Smooth muscle cell (in vitro differentiated cells): ENCODE measurements around the gene STAM. TPM values are rescaled to one million over a fixed set of nuclear protein-coding genes. Genes with fewer than 3 reads are reported as not detected.

Experiments used
- DNase-seq: peaks from one replicate; lab custom pipeline; 2025; ENCODE audit not compliant: unreplicated experiment; lab: John Stamatoyannopoulos, UW
- H2AFZ ChIP-seq: fragments of 200-600 bp; sonication (generic); 2 replicates; pipeline ENCODE4 v1.6.0; 2016; ENCODE audit warnings: antibody characterized with exemption, low read depth, mild to moderate bottlenecking
- H3F3A ChIP-seq: fragments of 200-600 bp; sonication (generic); 2 replicates; pipeline ENCODE4 v1.6.0; 2017; ENCODE audit warnings: antibody characterized with exemption, low read depth
- H3K27ac ChIP-seq: fragments of 200-600 bp; sonication (generic); 2 replicates; pipeline ENCODE4 v1.5.1; 2016; ENCODE audit warnings: low read depth, mild to moderate bottlenecking
- H3K27me3 ChIP-seq: fragments of 200-600 bp; sonication (generic); 2 replicates; pipeline ENCODE4 v1.6.1; 2016; ENCODE audit warnings: low read depth, mild to moderate bottlenecking
- H3K36me3 ChIP-seq: fragments of 200-600 bp; sonication (generic); 2 replicates; pipeline ENCODE4 v1.5.1; 2016; ENCODE audit warnings: low read depth
- H3K4me1 ChIP-seq: fragments of 200-600 bp; sonication (generic); 2 replicates; pipeline ENCODE4 v1.5.1; 2016; ENCODE audit warnings: low read depth
- H3K4me2 ChIP-seq: fragments of 200-600 bp; sonication (generic); 2 replicates; pipeline ENCODE4 v1.6.0; 2016; ENCODE audit warnings: mild to moderate bottlenecking
- H3K4me3 ChIP-seq: fragments of 200-600 bp; sonication (generic); 2 replicates; pipeline ENCODE4 v1.5.1; 2016; ENCODE audit warnings: mild to moderate bottlenecking
- H3K79me2 ChIP-seq: fragments of 200-600 bp; sonication (generic); 2 replicates; pipeline ENCODE4 v1.6.0; 2016; ENCODE audit warnings: low read depth, mild to moderate bottlenecking
- H3K9ac ChIP-seq: fragments of 200-600 bp; sonication (generic); 2 replicates; pipeline ENCODE4 v1.6.0; 2016; ENCODE audit warnings: low read depth
- H3K9me3 ChIP-seq: fragments of 200-600 bp; sonication (generic); replicated peaks from 2 replicates; pipeline ENCODE4 v1.5.1; 2016; ENCODE audit warnings: low read depth
- H4K20me1 ChIP-seq: fragments of 200-600 bp; sonication (generic); 2 replicates; pipeline ENCODE4 v1.6.0; 2016; ENCODE audit warnings: low read depth
- CTCF ChIP-seq: fragments of 200-600 bp; sonication (generic); IDR thresholded peaks from 2 replicates; pipeline ENCODE4 v1.5.1; 2017; ENCODE audit warnings: borderline replicate concordance, mild to moderate bottlenecking, antibody characterized with exemption; ENCODE audit not compliant: insufficient read depth, poor library complexity, severe bottlenecking
- WGBS: methylation state at CpG from one replicate; pipeline ENCODE4 v1.1.7; 2016; ENCODE audit warnings: low lambda C conversion rate; 5-methylcytosine and 5-hydroxymethylcytosine counted together
- polyA plus RNA-seq: library from polyadenylated mRNA; unstranded; fragments of >200 nt; fragmentation: Nextera tagmentation; extraction: Ambion mirVana; gene quantifications from 2 replicates; pipeline ENCODE4 v1.2.1, GENCODE V29; 2016
- total RNA-seq: library from RNA; depleted of rRNA; stranded (reverse); fragments of >200 nt; gene quantifications from 2 replicates; pipeline ENCODE4 v1.2.3, GENCODE V29; 2014

STAM gene
- total and polyA plus RNA-seq, 2 experiments from 2014 or later: 16.0 to 30.2 TPM

GRCh38 chr10:17657103-17657500, 13.2 kb downstream of the STAM start:
- TF ChIP-seq CTCF: no peak
- Histone ChIP-seq H3K9me3 (no peaks in the 10 kb centered on the region), H3K4me1 (no peaks in the 10 kb centered on the region), H3K27me3 (no peaks in the 10 kb centered on the region), H3F3A (no peaks in the 10 kb centered on the region), H3K4me2 (no peak overlapping the region), H3K27ac (peak overlapping the region; percentile 74), H3K36me3 (peaks cover 3% of the 10 kb centered on the region), H3K4me3 (no peak overlapping the region), H2AFZ (no peak overlapping the region), H3K79me2 (peaks cover 98% of the 10 kb centered on the region), H3K9ac (no peak overlapping the region), H4K20me1 (peaks cover 56% of the 10 kb centered on the region)
- 83% methylated on average over 1 of the region's 1 CpG for WGBS
- DNase-seq: no peak

GRCh38 chr10:17659365-17659764, 15.4 kb downstream of the STAM start:
- Histone ChIP-seq H3K36me3 (no peaks in the 10 kb centered on the region), H3K27ac (no peak overlapping the region), H3F3A (no peaks in the 10 kb centered on the region), H3K9ac (no peak overlapping the region), H3K4me1 (no peaks in the 10 kb centered on the region), H3K27me3 (no peaks in the 10 kb centered on the region), H3K9me3 (no peaks in the 10 kb centered on the region), H3K4me2 (no peak overlapping the region), H4K20me1 (peaks cover 46% of the 10 kb centered on the region), H3K79me2 (peaks cover 97% of the 10 kb centered on the region), H2AFZ (no peak overlapping the region), H3K4me3 (no peak overlapping the region)
- no peak for DNase-seq
- over 99% methylated on average over 4 of the region's 4 CpGs for WGBS
- TF ChIP-seq CTCF: no peak

GRCh38 chr10:17660921-17661320, 17.0 kb downstream of the STAM start:
- no peak for DNase-seq

More at GRCh38 chr10:17660921-17661320, 17.0 kb downstream of the STAM start:
- H3K4me2 ChIP-seq: no peak overlapping the region
- H3K9ac ChIP-seq: no peak overlapping the region
- H4K20me1 ChIP-seq: peaks cover 37% of the 10 kb centered on the region
- TF ChIP-seq CTCF: no peak
- peaks cover 92% of the 10 kb centered on the region for H3K79me2 ChIP-seq
- H3K4me1 ChIP-seq: peaks cover 5% of the 10 kb centered on the region
- H3K27me3 ChIP-seq: no peaks in the 10 kb centered on the region
- H3F3A ChIP-seq: no peaks in the 10 kb centered on the region
- no peaks in the 10 kb centered on the region for H3K36me3 ChIP-seq
- no peak overlapping the region for H2AFZ ChIP-seq
- no peak overlapping the region for H3K27ac ChIP-seq
- H3K4me3 ChIP-seq: no peak overlapping the region
- H3K9me3 ChIP-seq: no peaks in the 10 kb centered on the region
